T-helper 17 cell (primary cell): ENCODE measurements around the gene SERINC4. TPM values are rescaled to one million over a fixed set of nuclear protein-coding genes. Genes with fewer than 3 reads are reported as not detected.
"Not testable (repeated sequence)": the region's sequence is repeated elsewhere in the genome, so short reads cannot be mapped to it uniquely, and the experiment has no call there.

Experiments used
- ATAC-seq: fragments of 150-1000 bp; cut with Tn5 transposase; 2 replicates; pipeline ENCODE4 v1.10.0; 2021; ENCODE audit warnings: mild to moderate bottlenecking, moderate library complexity
- DNase-seq, 3 donors: peaks; one replicate each; pipeline versions ENCODE4 v3.0.0 to v3.0.0-alpha.2; 2020 to 2021
- H3K9me3 ChIP-seq: one replicate; pipeline ENCODE4 v1.7.0; 2013; ENCODE audit warnings: low read length, mild to moderate bottlenecking; ENCODE audit not compliant: control insufficient read depth, poor library complexity, severe bottlenecking
- H3K27ac Mint-ChIP-seq: one replicate; pipeline ENCODE4 v1.8.0; 2022; ENCODE audit warnings: mild to moderate bottlenecking, moderate library complexity, mixed read lengths
- H3K27me3 Mint-ChIP-seq: one replicate; pipeline ENCODE4 v1.8.0; 2022; ENCODE audit warnings: mixed read lengths
- H3K36me3 Mint-ChIP-seq: one replicate; pipeline ENCODE4 v1.8.0; 2022; ENCODE audit warnings: low read depth, mixed read lengths
- H3K4me1 Mint-ChIP-seq: one replicate; pipeline ENCODE4 v1.8.0; 2022; ENCODE audit warnings: mild to moderate bottlenecking, mixed read lengths
- H3K4me3 Mint-ChIP-seq: one replicate; pipeline ENCODE4 v1.8.0; 2022; ENCODE audit warnings: mild to moderate bottlenecking, moderate library complexity, mixed read lengths
- total RNA-seq, 4 donors: library from RNA in 2 of 4; stranded (reverse) in 2 of 4; gene quantifications; one replicate each; pipeline ENCODE4 v1.2.3 and lab custom pipeline; 2022 to 2026

SERINC4 gene
- under 1 TPM in 1 of 2 donors, not detected in 1; 0.32 TPM for total RNA-seq
- total RNA-seq (lab: John Stamatoyannopoulos, UW) = 0 to 0.15 reads per million in 2 donors

DNA sequence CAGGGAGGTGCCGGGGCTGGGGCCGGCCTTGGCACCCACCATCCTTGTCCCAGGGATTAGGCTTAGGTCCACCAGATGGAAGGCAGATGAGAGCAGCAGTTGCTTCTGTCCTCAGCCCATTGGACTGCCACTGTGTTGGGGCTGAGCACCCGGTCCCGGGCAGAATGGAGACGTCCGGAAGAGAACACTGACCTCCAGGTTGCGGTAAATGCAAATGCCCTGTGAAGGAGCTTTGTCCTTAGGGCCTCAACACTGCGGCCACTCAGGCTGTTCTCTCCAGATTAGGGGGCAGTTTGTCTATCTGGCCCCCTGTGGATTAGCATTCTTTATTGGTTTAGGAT is at the start of gene SERINC4:
Gene SERINC4 (minus strand): TSS at position 276 of the 341 bp plus-strand sequence. CDS start 234 bp downstream, at position 42.
- no peaks in the 10 kb centered on the region for H3K9me3 ChIP-seq
- ATAC-seq = no peak
- peaks cover 7% of the 10 kb centered on the region for H3K36me3 Mint-ChIP-seq
- H3K4me1 Mint-ChIP-seq = peaks cover 32% of the 10 kb centered on the region
- H3K27me3 Mint-ChIP-seq = no peaks in the 10 kb centered on the region
- H3K4me3 Mint-ChIP-seq = peak within 1 kb of the TSS; percentile 100
- DNase-seq = no peak
- H3K27ac Mint-ChIP-seq = peak within 1 kb of the TSS; percentile 95

DNA sequence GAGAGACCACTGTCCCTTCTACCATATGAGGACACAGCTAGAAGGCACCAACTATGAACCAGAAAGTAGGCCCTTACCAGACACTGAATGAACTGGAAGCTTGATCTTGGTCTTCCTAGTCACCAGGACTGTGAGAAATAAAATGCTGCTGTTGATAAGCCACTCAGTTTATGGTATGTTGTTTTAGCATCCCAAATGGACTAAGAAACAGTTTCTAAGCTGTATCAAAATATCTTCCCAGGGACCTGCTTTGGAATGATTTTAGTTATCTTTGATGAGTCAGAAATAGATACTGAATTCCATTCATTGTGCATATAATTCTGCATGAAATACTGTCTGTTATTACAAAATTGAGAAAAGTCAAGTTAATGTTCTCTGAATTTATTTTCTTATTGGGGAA is 45.4 kb upstream of the SERINC4 start:
- Mint-ChIP-seq H3K4me1 (no peaks in the 10 kb centered on the region), H3K4me3 (no peak overlapping the region), H3K27me3 (no peaks in the 10 kb centered on the region), H3K36me3 (peaks cover 4% of the 10 kb centered on the region), H3K27ac (peak overlapping the region; percentile 30)
- ATAC-seq (no peak), DNase-seq (no peak)
- no peaks in the 10 kb centered on the region for H3K9me3 ChIP-seq

- H3K27me3 Mint-ChIP-seq, DNase-seq, H3K36me3 Mint-ChIP-seq, ATAC-seq, H3K9me3 ChIP-seq: not testable (repeated sequence)
- Mint-ChIP-seq H3K4me1 (peaks cover 30% of the 10 kb centered on the region), H3K27ac (peak overlapping the region; percentile 71), H3K4me3 (peak overlapping the region; percentile 61)
These were observed 32.5 kb upstream of the SERINC4 start for GRCh38 chr15:43832485-43832884.

DNA sequence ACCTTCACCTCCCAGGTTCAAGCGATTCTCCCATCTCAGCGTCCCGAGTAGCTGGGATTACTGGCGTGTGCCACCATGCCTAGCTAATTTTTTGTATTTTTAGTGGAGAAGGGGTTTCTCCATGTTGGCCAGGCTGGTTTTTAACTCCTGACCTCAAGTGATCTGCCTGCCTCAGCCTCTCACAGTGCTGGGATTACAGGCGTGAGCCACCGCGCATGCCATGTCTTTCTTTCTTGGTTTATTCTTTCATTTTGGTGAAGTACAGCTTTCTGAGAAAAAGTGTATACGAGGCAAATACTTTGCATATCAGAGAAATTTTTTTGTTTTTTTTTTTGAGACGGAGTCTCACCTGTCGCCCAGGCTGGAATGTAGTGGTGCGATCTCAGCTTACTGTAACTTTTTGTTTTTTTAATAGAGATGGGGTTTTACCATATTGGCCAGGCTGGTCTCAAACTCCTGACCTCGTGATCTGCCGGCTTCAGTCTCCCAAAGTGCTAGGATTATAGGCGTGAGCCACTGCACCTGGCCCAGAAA is 31.6 kb upstream of the SERINC4 start:
- not testable (repeated sequence) for DNase-seq
- peaks cover 34% of the 10 kb centered on the region for H3K4me1 Mint-ChIP-seq

GRCh38 chr15:43830691-43831275 is 30.8 kb upstream of the SERINC4 start:
- H3K9me3 ChIP-seq, H3K36me3 Mint-ChIP-seq, ATAC-seq, H3K4me3 Mint-ChIP-seq, DNase-seq, H3K27ac Mint-ChIP-seq, H3K27me3 Mint-ChIP-seq: not testable (repeated sequence)
- peaks cover 34% of the 10 kb centered on the region for H3K4me1 Mint-ChIP-seq

More for the DNA sequence above, 31.6 kb upstream of the SERINC4 start:
- H3K27ac Mint-ChIP-seq = peak overlapping the region; percentile 71
- peak overlapping the region; percentile 61 for H3K4me3 Mint-ChIP-seq
- not testable (repeated sequence) for H3K9me3 ChIP-seq, H3K27me3 Mint-ChIP-seq, ATAC-seq, H3K36me3 Mint-ChIP-seq

- Mint-ChIP-seq H3K4me1 (peaks cover 34% of the 10 kb centered on the region), H3K27ac (peak overlapping the region; percentile 82)
- H3K27me3 Mint-ChIP-seq, H3K36me3 Mint-ChIP-seq, H3K9me3 ChIP-seq, DNase-seq, H3K4me3 Mint-ChIP-seq, ATAC-seq: not testable (repeated sequence)
These were observed 30.0 kb upstream of the SERINC4 start for GRCh38 chr15:43829951-43830540.

GRCh38 chr15:43828061-43828657 is 28.1 kb upstream of the SERINC4 start:
- H3K9me3 ChIP-seq = no peaks in the 10 kb centered on the region
- Mint-ChIP-seq H3K27ac (peak overlapping the region; percentile 94), H3K4me1 (peaks cover 43% of the 10 kb centered on the region), H3K36me3 (no peaks in the 10 kb centered on the region), H3K27me3 (no peaks in the 10 kb centered on the region), H3K4me3 (peak overlapping the region; percentile 91)
- DNase-seq (no peak), ATAC-seq (no peak)

- Mint-ChIP-seq H3K4me3 (peak within 1 kb of the TSS; percentile 91), H3K36me3 (no peaks in the 10 kb centered on the region), H3K4me1 (peaks cover 39% of the 10 kb centered on the region), H3K27ac (peak within 1 kb of the TSS; percentile 94), H3K27me3 (no peaks in the 10 kb centered on the region)
- ATAC-seq (peak; percentile 68), DNase-seq (peak; percentile 45 to 71 (median 68))
- no peaks in the 10 kb centered on the region for H3K9me3 ChIP-seq
These were observed 26.7 kb upstream of the SERINC4 start, which contains the start of gene WDR76 for GRCh38 chr15:43826508-43827341. TSS of gene WDR76 (plus strand) at chr15:43827002. CDS start at chr15:43827033, 31 bp downstream.

DNA sequence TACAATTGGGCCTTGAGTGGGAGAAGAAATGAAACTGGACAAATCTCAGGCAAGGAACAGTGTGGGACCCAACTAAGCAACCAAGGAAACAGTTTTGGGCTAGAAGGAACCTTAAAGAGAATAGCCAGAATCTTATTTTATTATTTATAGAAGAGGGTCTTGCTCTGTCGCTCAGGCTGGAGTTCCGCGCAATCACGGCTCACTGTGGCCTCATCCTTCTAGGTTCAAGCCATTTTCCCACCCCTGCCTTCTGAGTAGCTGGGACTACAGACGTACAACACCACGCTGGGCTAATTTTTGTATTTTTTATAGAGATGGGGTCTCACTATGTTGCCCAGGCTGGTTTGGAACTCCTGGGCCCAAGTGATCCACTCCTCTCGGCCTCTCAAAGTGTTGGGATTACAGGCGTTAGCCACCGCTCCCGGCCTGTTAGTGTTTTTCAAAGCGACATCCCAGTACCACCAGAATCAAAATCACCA is 26.0 kb upstream of the SERINC4 start:
- peaks cover 40% of the 10 kb centered on the region for H3K4me1 Mint-ChIP-seq

DNA sequence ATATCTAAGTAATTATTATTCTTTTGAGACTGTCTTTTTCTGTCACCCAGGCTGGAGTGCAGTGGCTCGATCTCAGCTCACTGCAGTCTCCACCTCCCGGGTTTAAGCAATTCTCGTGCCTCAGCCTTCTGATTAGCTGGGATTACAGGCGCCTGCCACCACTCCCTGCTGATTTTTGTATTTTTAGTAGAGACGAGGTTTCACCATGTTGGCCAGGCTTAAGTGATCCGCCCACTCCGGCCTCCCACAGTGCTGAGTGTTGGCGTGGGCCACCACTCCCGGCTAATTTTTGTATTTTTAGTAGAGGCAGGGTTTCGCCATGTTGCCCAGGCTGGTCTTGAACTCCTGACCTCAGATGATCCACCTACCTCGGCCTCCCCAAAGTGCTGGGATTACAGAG is 25.3 kb upstream of the SERINC4 start:
- peak overlapping the region; percentile 99 for H3K27ac Mint-ChIP-seq
- not testable (repeated sequence) for ATAC-seq, H3K9me3 ChIP-seq, H3K36me3 Mint-ChIP-seq, H3K27me3 Mint-ChIP-seq, DNase-seq
- H3K4me1 Mint-ChIP-seq = peaks cover 40% of the 10 kb centered on the region
- peak overlapping the region; percentile 12 for H3K4me3 Mint-ChIP-seq

More for the DNA sequence above, 26.0 kb upstream of the SERINC4 start:
- Mint-ChIP-seq H3K27ac (peak overlapping the region; percentile 94), H3K36me3 (no peaks in the 10 kb centered on the region), H3K4me3 (peak overlapping the region; percentile 91), H3K27me3 (no peaks in the 10 kb centered on the region)
- no peaks in the 10 kb centered on the region for H3K9me3 ChIP-seq
- ATAC-seq (no peak), DNase-seq (no peak)

DNA sequence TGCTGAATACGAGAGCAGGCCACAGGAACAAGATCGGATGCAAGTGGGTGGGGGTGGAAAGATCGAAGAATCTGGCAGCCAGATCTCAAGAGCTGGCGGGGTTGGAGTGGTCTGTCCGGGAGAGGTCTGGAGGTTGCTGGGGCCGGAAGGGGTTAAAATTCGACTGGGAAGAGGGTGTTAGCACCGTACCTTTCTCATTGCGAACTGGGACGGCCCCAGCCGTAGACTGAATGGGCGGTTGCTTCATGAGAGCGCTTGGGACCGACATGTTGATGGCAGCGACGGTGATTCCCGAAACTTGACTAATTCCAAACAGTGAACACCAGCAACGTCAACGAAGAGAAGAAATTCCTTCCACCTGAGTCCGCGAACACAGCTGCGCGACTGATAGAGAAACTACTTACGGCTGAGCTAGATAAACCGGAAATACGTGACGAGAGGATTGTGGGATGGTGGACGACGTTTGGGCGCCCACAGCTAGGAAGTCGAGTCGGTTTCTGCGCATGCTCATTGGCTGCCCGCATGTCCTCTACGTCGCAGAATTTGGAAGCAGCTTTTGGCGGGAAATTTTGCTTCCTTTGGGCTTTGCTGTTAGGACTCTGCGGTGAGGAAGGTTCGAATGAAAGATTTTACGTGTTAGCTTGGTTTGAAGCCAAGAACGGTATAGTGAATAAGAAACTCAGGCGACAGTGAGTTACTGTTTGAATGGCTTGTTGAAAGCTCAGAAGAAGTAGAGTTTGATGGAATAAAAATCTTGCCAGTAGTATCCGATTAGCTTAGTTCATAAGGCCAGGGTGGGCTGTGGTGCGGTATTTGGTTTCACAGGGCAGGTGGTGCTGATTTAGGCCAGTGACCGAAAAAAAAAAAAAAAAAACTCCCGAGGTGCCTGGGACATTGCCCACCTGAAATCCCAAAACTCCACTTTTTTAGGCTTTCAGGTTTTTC is 24.6 kb upstream of the SERINC4 start, which contains the start of gene MFAP1:
Gene MFAP1 (minus strand): TSS at position 389 of the 945 bp plus-strand sequence. CDS start 121 bp downstream, at position 268.
- H3K27me3 Mint-ChIP-seq = no peaks in the 10 kb centered on the region
- H3K4me3 Mint-ChIP-seq = peak within 1 kb of the TSS; percentile 98
- peak; percentile 78 to 87 (median 80) for DNase-seq
- no peaks in the 10 kb centered on the region for H3K9me3 ChIP-seq
- ATAC-seq = peak; percentile 89
- H3K36me3 Mint-ChIP-seq = no peaks in the 10 kb centered on the region
- H3K4me1 Mint-ChIP-seq = peaks cover 37% of the 10 kb centered on the region
- H3K27ac Mint-ChIP-seq = peak within 1 kb of the TSS; percentile 99

GRCh38 chr15:43821505-43821904 is 21.5 kb upstream of the SERINC4 start:
- Mint-ChIP-seq H3K27ac (peak overlapping the region; percentile 80), H3K27me3 (no peaks in the 10 kb centered on the region), H3K4me3 (no peak overlapping the region), H3K4me1 (peaks cover 19% of the 10 kb centered on the region), H3K36me3 (peaks cover 3% of the 10 kb centered on the region)
- no peak for ATAC-seq
- no peaks in the 10 kb centered on the region for H3K9me3 ChIP-seq
- no peak for DNase-seq
